ENCODE data around the gene IDH3B. TPM values are rescaled to one million over a fixed set of nuclear protein-coding genes. Genes with fewer than 3 reads are reported as not detected.

IDH3B gene
- total and polyA plus RNA-seq, 2 of the 13 experiments (the other 11 are each of a cell fraction or from before 2014, with no cell fraction given): 215 to 254 TPM

GRCh38 chr20:2692036-2692885 lies 28.2 kb upstream of the IDH3B start, which contains the start of gene EBF4 (continued):
- TF ChIP-seq ARID4A (CRISPR knock-in tag; IDR thresholded peaks at IDR 0.05; ENCODE audit: borderline replicate concordance) (no peak; the same call in 1 of the 2 replicates), THRA (CRISPR knock-in tag; IDR thresholded peaks at IDR 0.05; ENCODE audit: borderline replicate concordance) (peak; percentile 88; the same call in 1 of the 2 replicates), ZNF619 (CRISPR knock-in tag; IDR thresholded peaks at IDR 0.05) (0 out of 2 replicates have a peak, but pooled peaks have one; percentile 30), PRPF4 (IDR thresholded peaks at IDR 0.05; ENCODE audit: low read depth, low read length, poor library complexity, severe bottlenecking) (no peak), NFE2L1 (CRISPR knock-in tag; IDR thresholded peaks at IDR 0.05; ENCODE audit: borderline replicate concordance) (no peak), PAF1 (CRISPR knock-in tag; IDR thresholded peaks at IDR 0.05) (no peak), KMT2A (CRISPR knock-in tag; IDR thresholded peaks at IDR 0.05) (peak; percentile 39; the same call in 1 of the 2 replicates), IRF9 (CRISPR knock-in tag; IDR thresholded peaks at IDR 0.05; ENCODE audit: borderline replicate concordance) (peak; percentile 44), HOXD1 (CRISPR knock-in tag; IDR thresholded peaks at IDR 0.05) (no peak), ZNF841 (CRISPR knock-in tag; IDR thresholded peaks at IDR 0.05; ENCODE audit: borderline replicate concordance) (peak; percentile 43; the same call in 1 of the 2 replicates), HNF1A (IDR thresholded peaks at IDR 0.05; ENCODE audit: low read depth) (no peak), HNF1A (CRISPR knock-in tag; IDR thresholded peaks at IDR 0.05; ENCODE audit: borderline replicate concordance) (0 out of 2 replicates have a peak, but pooled peaks have one; percentile 25), ZBTB49 (CRISPR knock-in tag; IDR thresholded peaks at IDR 0.05; ENCODE audit: borderline replicate concordance) (no peak), NR2F2 (IDR thresholded peaks at IDR 0.05; ENCODE audit: borderline replicate concordance, low read depth) (no peak)

Measured in HepG2 (cell line).